Activated T-cell treated with anti-CD3 and anti-CD28 coated beads, Interleukin-2, amount 50 U/mL, for 4 hours (primary cell): ENCODE data around the gene RERE. TPM values are rescaled to one million over a fixed set of nuclear protein-coding genes. Genes with fewer than 3 reads are reported as not detected.

Source experiments
- ATAC-seq, 2 donors: fragments of 200-7000 bp; cut with Tn5 transposase; one replicate each; pipeline ENCODE4 v1.10.0; 2021
- DNase-seq: peaks from one replicate; pipeline ENCODE4 v3.0.0-alpha.2; 2020
- H3K27me3 Mint-ChIP-seq: one replicate; pipeline ENCODE4 v1.8.0; 2021; ENCODE audit warnings: low read depth, mixed read lengths
- H3K36me3 Mint-ChIP-seq: one replicate; pipeline ENCODE4 v1.8.0; 2022; ENCODE audit warnings: mixed read lengths; ENCODE audit not compliant: insufficient read depth
- H3K4me1 Mint-ChIP-seq: one replicate; pipeline ENCODE4 v1.8.0; 2021; ENCODE audit warnings: low read depth, mixed read lengths
- H3K4me3 Mint-ChIP-seq: one replicate; pipeline ENCODE4 v1.8.0; 2021; ENCODE audit warnings: mild to moderate bottlenecking, moderate library complexity, mixed read lengths
- H3K9me3 Mint-ChIP-seq: one replicate; pipeline ENCODE4 v1.8.0; 2021; ENCODE audit warnings: mixed read lengths
- total RNA-seq, 3 donors: library from RNA; stranded (reverse); gene quantifications; one replicate each; pipeline ENCODE4 v1.2.1, GENCODE V29; 2021

Gene RERE
- total RNA-seq, 3 donors from 2014 or later, result 40.5 to 53.4 (median 47.8) TPM

DNA sequence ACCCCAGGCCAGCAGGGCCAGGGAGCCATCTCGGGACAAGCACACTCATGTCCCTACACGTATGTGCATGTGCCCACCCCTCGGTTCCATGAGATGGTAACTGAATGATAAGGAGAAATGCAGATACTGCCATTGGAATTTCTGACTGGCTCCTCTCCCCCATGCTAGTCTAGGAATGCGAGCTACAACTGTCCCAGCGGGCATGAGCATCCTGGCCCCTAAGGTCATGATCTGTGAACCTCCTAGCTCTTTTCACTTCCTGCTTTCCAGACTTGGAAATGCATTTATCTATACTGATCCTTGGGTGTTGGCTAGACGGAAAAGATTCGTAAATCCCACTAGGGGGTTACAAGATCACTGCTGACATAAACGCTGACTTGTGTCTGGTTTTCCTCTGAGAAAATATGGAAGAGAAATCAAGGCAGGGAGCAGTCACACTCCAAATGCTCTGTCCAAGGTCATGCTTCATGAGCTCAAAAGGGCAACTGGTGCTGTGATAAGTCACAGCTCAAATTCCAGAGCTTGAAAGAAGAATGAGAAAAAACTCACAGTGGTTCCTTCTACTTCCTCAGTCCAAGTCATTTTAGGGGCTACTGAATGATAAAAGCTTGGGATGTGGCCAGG lies 449.8 kb downstream of the RERE start:
- Mint-ChIP-seq H3K27me3 (no peaks in the 10 kb centered on the region), H3K36me3 (peaks cover 20% of the 10 kb centered on the region), H3K9me3 (no peaks in the 10 kb centered on the region), H3K4me1 (peaks cover 28% of the 10 kb centered on the region), H3K4me3 (no peak overlapping the region)
- DNase-seq (no peak), ATAC-seq (no peak)

GRCh38 chr1:8365661-8366362 lies 451.6 kb downstream of the RERE start:
- no peak for ATAC-seq

DNA sequence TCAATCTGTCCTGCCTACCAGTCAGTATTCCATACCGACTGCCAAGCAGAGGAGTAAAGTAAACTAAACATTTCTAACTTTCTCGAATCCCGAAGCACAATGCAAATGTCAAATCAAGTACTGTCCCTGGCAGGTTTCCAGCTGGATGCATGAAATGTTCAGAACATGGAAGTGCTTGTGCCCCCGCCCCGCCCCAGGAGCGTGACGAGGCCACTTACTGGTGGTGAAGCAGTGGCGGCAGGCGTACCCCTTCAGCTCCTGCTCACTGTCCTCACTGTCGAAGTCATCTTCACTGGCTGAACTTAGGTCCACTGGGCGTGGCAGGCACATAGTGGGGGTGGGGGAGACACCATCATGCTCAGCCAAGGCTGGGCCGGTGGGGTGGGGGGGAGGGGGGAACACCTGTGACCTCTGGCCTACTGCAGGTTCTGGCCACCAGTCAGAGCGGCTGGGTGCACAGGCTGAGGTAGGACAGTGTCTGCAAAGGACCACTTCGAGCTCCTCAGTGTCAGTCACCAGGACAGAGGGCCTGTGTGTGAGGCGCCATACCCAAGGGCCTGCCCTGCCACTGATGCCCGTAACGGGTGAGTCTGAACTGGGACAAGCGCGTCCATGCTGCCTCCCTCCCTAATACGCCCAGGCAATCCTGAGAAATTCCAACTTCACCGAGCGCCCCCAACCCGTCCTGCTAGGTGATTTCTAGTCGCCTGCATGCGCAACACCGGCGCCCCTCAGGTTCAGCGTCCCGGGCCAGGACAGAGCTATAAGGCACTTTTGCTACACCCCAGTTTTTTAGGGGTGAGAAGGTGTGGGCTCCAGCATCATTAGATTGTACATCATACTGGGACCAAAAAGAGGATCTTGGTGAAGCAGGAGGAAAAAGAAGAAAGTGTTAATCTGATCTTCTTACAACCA lies 452.7 kb downstream of the RERE start:
- Mint-ChIP-seq H3K4me3 (no peak overlapping the region), H3K9me3 (no peaks in the 10 kb centered on the region), H3K27me3 (no peaks in the 10 kb centered on the region), H3K36me3 (peaks cover 22% of the 10 kb centered on the region), H3K4me1 (peaks cover 11% of the 10 kb centered on the region)
- no peak for DNase-seq
- ATAC-seq, result no peak

More at GRCh38 chr1:8365661-8366362, 451.6 kb downstream of the RERE start:
- Mint-ChIP-seq H3K4me3 (no peak overlapping the region), H3K27me3 (no peaks in the 10 kb centered on the region), H3K9me3 (no peaks in the 10 kb centered on the region), H3K4me1 (peaks cover 18% of the 10 kb centered on the region), H3K36me3 (peaks cover 25% of the 10 kb centered on the region)
- no peak for DNase-seq

GRCh38 chr1:8363767-8364301 lies 453.6 kb downstream of the RERE start:
- Mint-ChIP-seq H3K4me1 (peaks cover 8% of the 10 kb centered on the region), H3K27me3 (no peaks in the 10 kb centered on the region)

DNA sequence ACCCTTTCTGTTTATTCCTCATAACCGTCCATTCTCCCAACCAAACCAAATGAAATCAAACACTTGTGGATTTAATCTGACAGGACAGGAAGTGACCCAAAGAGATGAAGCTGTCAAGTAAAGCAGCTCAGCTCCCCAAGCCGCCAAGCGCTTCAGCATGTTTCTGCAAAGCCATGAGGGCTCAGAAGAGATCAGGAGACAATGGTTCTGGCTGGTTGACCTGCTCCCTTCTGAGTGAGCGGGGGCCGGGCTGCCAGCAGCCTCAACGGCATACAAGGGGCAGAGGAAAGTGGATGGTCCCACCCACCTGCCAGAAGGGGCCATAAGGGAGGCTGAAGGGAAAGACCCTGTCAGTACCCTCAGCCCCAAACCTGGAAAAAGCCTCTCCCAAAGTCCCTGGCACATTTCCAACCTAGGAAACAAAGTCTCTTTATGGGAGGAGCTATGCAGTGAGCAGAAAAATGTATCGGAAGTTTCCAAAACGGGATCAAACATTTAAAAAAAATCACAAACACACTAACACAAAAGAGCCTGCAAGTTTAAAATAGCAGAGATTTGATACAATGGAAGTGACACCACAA lies 454.2 kb downstream of the RERE start:
- Mint-ChIP-seq H3K36me3 (peaks cover 24% of the 10 kb centered on the region), H3K27me3 (no peaks in the 10 kb centered on the region), H3K4me1 (peaks cover 8% of the 10 kb centered on the region), H3K4me3 (no peak overlapping the region), H3K9me3 (no peaks in the 10 kb centered on the region)
- DNase-seq (no peak), ATAC-seq (no peak)

More at GRCh38 chr1:8363767-8364301, 453.6 kb downstream of the RERE start:
- H3K36me3 Mint-ChIP-seq, result peaks cover 24% of the 10 kb centered on the region
- no peak overlapping the region for H3K4me3 Mint-ChIP-seq
- no peaks in the 10 kb centered on the region for H3K9me3 Mint-ChIP-seq
- DNase-seq, result no peak
- no peak for ATAC-seq

- Mint-ChIP-seq H3K4me1 (peaks cover 5% of the 10 kb centered on the region), H3K36me3 (peaks cover 29% of the 10 kb centered on the region), H3K27me3 (no peaks in the 10 kb centered on the region), H3K4me3 (no peak overlapping the region), H3K9me3 (no peaks in the 10 kb centered on the region)
- ATAC-seq, result no peak
- no peak for DNase-seq
Observed at GRCh38 chr1:8362701-8363101, 454.7 kb downstream of the RERE start.

GRCh38 chr1:8361198-8361849 lies 456.1 kb downstream of the RERE start:
- no peaks in the 10 kb centered on the region for H3K27me3 Mint-ChIP-seq
- H3K4me1 Mint-ChIP-seq, result no peaks in the 10 kb centered on the region
- ATAC-seq, result no peak
- H3K4me3 Mint-ChIP-seq, result no peak overlapping the region
- peaks cover 34% of the 10 kb centered on the region for H3K36me3 Mint-ChIP-seq
- no peak for DNase-seq
- no peaks in the 10 kb centered on the region for H3K9me3 Mint-ChIP-seq

DNA sequence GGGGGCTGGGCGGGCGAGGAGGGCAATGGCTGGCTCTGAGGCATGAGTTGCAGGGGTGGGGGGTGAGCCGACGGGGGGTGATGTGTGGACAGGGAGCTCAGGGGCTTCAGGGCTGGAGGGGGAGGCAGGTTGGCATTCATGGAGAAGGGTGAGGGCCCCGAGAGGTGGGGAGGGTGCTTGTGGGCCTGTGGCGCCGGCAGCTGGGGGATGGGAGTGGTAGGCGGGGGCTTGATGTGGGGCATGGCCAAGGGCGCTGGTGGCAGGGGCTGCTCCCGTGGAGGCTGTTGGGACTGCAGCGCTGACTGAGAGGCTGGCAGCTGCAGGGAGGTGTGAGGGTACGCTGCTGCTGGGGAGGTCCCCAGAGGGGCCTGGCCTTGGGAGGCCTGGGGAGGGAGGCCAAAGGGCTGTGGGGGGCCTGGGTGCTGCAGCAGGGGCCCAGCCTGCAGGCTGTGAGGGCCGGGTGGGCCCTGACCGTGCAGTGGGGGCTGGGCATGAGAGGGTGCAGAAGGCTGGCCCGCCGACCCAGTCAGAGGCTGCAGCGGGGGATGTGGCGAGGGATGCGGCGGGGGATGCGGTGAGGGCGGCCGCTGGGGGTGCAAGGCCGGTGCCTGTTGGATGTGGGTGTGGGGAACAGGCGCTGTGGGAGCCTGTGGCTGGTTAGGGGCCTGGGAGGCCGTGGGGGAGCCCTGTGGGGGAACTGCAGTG lies 456.8 kb downstream of the RERE start:
- no peak for DNase-seq
- ATAC-seq, result no peak
- no peaks in the 10 kb centered on the region for H3K4me1 Mint-ChIP-seq
- peaks cover 35% of the 10 kb centered on the region for H3K36me3 Mint-ChIP-seq
- H3K4me3 Mint-ChIP-seq, result no peak overlapping the region
- H3K9me3 Mint-ChIP-seq, result no peaks in the 10 kb centered on the region
- no peaks in the 10 kb centered on the region for H3K27me3 Mint-ChIP-seq

DNA sequence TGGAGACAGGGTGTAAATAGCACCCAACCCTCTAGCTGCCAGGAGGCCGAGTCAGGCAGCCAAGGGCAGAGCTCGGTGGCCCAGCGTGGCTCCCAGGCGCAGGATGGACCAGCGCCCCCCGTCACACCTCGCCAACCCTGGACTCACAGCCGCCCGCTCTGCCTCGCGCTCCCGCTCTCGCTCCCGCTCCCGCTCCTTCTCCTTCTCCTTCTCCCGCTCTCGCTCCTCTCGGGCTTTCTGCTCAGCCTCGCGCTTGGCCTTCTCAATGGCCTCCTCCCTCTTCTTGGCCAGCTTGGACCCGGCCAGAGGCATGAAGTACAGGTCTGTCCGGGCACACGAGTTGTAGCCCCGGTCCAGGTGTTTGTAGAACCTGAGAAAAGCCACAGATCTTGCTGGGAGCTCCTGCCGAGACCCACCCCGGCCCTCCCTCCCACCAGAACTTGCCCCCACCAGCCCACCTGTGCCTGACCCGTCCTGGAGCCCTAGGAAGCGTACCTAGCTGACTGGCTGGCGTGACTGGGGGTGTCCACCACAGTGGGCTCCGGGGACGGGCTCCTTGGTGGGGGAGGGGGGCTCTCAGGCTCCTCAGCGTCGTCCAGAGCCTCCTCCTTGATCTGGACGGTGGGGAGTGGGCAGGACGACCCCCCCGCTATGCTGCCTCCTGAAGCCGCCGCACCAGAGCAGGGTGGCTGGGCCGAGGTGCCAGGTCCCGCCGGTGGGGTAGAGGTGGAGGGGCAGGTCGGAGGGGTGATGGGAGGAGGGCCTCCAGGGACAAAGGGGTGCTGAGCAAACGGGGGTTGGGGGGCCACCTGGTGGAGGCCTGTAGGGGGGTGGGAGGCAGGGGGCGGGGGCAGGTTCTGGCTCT lies 457.6 kb downstream of the RERE start:
- Mint-ChIP-seq H3K4me1 (no peaks in the 10 kb centered on the region), H3K4me3 (no peak overlapping the region)

GRCh38 chr1:8358897-8359616 lies 458.4 kb downstream of the RERE start:
- H3K36me3 Mint-ChIP-seq, result peaks cover 31% of the 10 kb centered on the region
- no peaks in the 10 kb centered on the region for H3K9me3 Mint-ChIP-seq
- H3K4me3 Mint-ChIP-seq, result no peak overlapping the region
- ATAC-seq, result no peak
- no peaks in the 10 kb centered on the region for H3K4me1 Mint-ChIP-seq
- H3K27me3 Mint-ChIP-seq, result no peaks in the 10 kb centered on the region
- no peak for DNase-seq

More for the DNA sequence above, 457.6 kb downstream of the RERE start:
- ATAC-seq (no peak), DNase-seq (no peak)
- Mint-ChIP-seq H3K9me3 (no peaks in the 10 kb centered on the region), H3K36me3 (peaks cover 28% of the 10 kb centered on the region), H3K27me3 (no peaks in the 10 kb centered on the region)

DNA sequence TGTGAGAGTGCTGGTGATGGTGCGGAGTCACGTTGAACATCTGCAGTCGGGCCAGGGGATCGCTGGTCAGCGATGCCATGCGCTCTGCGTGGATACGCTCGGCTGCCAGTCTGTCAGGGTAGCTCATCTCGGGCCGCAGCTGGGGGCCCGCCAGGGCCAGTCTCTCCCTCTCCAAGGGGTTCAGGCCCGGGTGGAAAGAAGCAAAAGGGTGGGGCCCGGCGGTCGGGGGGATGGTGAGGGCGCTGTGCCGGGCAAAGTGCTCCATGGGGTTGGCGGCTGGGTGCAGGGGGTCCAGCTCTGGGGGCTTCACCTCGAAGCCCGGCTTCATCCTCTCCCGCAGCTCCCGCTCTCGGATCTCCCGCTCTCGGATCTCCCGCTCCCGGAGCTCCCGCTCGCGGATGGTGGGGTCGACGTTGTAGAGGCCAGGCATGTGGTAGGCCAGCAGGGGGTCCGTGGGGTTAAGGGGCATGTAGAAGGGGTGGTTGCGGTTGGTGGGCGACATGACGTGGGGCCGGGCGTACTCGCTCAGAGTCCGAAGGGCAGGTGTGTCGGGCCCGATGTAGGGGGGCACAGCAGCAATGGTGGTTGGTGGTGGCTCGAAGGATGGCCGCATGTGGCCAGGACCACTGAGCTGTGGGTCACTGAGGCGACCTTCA lies 459.1 kb downstream of the RERE start:
- Mint-ChIP-seq H3K9me3 (no peaks in the 10 kb centered on the region), H3K27me3 (no peaks in the 10 kb centered on the region), H3K36me3 (peaks cover 31% of the 10 kb centered on the region), H3K4me1 (no peaks in the 10 kb centered on the region), H3K4me3 (no peak overlapping the region)
- DNase-seq (no peak), ATAC-seq (no peak)
